NCI-H1105 treated with DMSO at 0.1 percent for 48 hours (cell line): Measurements from ENCODE around the gene EYA2.
"Not testable (repeated sequence)": the region's sequence is repeated elsewhere in the genome, so short reads cannot be mapped to it uniquely, and the experiment has no call there.

Experiments
- DNase-seq: peaks from one replicate; lab custom pipeline; 2025; lab: John Stamatoyannopoulos, UW

The EYA2 gene

DNA sequence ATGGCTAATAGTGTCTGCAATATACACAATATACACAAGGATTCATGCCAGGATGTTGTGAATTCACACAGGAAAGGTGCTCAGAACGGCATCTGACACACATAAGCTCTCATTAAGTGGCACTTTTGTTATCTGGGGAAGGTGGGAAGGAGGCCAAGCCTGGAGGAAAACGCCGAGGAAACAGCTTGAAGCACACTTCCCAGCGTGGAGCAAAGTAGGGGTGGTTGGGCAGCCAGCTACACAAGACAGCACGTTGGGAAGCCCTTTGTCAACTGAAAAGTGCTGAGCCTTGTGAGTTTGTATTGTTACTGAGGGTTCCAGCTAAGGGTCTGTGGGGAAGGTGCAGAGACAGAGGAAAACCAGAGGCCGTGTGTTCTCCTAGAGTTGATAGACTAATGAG lies 280.9 kb downstream of the EYA2 start:
- DNase-seq = peak; percentile 45

DNA sequence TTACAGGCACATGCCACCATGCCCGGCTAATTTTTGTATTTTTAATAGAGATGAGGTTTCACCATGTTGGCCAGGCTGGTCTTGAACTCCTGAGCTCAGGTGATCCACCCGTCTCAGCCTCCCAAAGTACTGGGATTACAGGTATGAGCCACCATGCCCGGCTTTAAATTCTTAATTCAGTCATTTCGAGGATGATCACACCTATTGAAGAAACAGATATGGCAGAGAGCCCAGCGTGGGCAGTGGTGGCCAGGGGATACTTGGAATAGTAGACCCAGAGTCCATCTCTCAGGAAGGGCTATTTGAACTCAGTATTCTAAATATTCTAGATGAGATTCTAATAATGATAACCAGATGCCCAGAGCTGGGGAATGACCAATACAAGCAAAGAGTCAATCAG lies 281.6 kb downstream of the EYA2 start:
- not testable (repeated sequence) for DNase-seq

DNA sequence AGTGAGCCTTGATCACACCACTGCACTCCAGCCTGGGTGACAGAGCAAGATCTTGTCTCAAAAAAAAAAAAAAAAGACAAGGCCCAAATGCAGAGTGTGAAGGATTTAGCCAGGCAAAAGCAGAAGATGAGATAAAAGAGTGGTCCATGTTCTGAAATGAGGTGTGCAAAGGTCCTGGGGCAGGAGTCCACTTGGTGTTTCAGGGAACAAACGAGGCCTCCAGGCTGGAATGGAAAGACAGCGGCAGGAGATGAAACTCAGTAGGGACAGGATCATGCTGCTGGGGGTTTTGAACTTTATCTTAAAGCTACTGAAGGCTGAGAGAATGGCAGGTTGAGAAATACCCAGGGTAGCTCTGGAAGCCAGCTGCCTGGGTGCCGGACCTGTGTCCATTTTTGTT lies 283.6 kb downstream of the EYA2 start:
- DNase-seq = no peak

DNA sequence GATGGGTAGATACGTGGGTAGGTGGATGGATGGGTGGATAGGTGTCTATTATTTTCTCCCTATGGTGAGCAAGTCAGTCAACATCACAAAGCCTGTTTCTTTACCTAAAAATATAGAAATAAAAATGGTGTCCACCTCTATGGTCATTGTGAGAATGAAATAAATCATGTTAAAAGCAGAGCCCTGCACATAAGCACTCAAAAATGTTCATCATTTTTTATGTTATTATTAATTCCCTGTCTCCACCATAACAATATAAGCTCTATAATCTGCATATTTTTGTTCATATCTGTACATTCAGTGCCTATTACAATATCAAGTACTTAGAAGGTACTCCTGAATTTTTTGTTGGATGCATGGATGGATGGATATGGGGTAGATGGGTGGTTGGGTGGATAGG lies 284.2 kb downstream of the EYA2 start:
- no peak for DNase-seq

DNA sequence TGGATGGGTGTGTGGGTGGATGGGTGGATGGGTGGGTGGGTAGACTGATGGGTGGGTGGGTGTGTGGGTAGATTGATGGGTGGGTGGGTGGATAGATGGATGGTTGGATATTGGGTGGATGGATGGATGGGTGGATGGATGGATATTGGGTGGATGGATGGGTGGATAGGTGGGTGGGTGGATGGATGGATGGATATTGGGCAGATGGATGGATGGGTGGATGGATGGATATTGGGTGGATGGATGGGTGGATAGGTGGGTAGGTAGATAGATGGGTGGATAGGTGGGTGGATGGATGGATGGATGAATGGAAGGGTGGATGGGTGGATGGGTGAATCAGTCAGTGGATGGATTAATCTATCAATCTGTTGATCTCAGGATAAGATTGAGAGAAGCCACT lies 284.6 kb downstream of the EYA2 start:
- DNase-seq = no peak

DNA sequence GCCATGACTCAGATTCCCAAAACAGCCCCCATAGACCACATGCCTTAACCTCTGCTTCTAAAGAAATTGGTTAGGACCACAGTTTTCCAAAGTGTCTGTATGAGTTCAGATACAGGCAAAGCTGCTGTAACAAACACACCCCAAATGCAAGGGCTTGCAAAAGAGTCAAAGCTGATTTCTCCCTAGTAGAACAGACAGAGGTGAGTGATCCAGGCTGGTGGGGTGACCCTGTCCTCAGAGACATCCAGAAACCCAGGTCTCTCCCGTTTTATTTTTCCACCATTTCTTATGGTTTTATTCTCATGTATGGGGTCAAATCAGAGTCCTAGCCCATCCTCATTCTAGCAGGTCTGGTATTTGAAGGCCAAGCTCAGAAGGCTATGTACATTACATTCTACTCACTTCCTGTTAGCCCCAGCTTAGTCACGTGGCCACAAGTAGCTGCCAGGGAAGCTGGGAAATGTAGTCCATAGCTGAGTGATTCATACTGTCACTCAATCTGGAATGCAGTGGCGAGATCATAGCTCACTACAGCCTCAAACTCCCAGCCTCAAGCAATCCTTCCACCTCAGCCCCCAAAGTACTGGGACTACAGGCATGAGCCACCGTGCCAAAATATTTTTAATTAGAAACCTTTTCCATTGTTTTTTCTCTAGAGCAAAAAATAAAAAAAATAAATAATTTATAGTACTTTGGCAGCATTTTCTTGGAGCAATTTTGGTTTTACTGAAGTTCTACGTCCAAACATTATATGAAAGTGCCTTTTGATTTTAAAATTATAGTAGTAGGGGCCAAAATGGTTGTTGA lies 286.6 kb downstream of the EYA2 start:
- DNase-seq = no peak

DNA sequence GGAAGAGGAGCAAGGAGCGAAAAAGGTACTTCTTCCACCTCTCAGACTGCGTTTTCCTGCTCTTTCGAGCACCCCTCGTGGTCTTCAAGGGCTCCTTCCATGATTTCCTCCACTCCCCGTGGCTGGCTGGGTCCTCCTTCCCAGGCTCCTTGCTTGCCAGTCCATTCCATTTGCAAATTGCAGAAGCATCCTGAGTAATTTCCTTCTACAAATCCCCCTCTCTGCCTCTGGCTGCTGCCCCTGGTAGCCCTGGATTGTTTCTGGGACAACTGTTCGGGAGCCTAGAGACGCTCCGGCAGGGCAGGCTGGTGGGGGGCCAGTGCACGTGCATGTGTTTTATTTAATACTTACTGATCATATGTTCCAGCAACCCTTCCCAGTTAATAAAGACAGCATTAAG lies 288.7 kb downstream of the EYA2 start:
- DNase-seq = no peak

DNA sequence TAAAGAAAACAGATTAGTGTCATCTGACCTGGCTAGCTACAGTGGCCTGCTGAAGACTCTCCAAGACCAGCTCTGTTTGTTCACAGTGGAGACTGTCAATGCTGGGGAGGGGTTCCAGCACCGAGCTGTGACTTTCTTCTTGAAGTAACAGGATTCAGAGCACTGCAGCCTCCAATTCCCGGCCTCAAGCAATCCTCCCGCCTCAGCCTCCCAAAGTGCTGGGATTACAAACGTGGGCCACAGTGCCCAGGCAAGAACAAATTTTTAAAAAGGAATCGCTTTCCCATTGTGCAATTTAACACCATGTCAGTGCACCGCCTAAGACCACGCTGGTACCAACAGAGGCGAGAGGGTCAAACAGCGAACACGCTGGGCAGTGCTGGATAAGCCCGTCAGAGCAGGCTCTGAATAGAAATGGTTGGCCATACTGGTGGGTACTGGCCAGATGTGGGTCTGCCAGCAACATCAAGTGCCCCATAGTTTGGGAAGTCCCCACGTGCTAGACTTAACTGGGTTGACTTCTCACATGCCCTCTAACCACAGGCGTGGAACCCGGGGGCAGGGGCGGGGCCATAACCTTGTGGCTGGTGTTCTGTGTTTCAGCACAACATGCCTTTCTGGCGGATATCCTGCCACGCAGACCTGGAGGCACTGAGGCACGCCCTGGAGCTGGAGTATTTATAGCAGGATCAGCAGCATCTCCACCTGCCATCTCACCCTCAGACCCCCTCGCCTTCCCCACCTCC lies 293.0 kb downstream of the EYA2 start:
- DNase-seq = no peak

DNA sequence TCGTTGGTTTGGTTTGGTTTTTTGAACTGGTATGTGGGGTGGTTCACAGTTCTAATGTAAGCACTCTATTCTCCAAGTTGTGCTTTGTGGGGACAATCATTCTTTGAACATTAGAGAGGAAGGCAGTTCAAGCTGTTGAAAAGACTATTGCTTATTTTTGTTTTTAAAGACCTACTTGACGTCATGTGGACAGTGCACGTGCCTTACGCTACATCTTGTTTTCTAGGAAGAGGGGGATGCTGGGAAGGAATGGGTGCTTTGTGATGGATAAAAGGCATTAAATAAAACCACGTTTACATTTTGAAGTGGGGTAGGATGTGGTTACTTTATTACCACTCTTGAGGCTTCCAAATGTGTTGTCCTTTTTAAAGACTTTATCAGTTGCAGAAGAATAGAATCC lies 293.9 kb downstream of the EYA2 start:
- no peak for DNase-seq

DNA sequence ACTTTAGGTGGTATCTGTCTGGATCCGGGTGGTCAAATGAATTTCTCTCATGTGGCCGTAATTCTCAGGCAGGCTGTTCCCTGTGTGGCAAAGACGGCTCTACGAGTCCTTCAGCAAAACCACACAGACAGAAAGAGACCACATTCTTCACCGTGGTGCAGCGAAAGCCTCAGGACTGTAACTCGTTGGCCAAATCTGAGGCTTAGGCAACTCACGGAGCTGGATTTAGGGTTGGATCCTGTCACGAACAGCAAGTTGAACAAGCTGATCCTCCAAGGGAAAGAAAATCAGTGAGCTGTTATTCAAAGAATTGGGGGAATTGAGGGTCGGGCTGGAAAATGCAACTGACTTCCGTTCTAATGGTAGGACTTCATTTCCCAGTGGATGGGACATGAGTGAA lies 294.4 kb downstream of the EYA2 start:
- no peak for DNase-seq

DNA sequence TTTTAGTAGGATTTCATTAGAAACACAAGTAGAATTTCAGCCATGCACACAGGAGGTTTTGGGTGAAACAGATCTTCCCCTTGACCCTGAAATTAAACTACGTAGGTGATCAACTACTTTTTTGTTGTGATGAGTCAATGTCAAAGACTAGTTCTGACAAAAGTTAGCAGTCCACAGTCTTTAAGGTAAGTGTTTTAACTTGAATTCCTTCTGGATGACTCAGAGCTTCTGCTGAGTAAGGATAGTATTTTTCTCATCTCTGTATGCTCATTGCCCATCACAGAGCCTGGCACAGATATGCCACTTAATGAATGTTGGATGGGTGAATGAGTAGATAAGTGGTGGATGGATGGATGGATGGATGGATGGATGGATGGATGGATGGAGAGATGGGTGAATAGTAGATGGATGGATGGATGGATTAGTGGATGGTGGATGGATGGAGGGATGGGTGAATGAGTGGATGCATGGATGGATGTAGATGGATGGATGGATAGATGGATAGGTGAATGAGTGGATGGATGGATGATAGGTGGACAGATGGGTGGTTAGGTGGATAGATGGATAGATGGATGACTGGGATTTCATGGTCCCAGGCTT lies 296.5 kb downstream of the EYA2 start:
- no peak for DNase-seq

DNA sequence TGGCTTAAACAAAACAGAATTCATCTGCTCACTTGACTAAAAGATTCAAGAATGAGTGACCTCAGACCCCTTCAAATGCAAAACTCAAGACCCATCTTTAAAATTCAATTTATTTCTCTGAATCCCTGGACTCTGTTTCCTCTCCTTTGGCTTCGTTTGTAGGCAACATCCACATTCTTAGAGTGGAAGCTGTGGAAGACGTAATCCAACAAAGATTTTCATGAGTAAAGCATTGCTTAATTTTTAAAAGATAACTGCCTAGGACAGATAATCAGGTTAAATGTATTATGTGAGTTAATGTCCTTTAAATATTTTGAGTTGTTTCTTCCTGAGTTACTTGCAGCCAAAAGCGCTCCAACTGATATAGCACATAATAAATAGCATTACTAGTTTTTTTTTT lies 297.3 kb downstream of the EYA2 start:
- DNase-seq = no peak

DNA sequence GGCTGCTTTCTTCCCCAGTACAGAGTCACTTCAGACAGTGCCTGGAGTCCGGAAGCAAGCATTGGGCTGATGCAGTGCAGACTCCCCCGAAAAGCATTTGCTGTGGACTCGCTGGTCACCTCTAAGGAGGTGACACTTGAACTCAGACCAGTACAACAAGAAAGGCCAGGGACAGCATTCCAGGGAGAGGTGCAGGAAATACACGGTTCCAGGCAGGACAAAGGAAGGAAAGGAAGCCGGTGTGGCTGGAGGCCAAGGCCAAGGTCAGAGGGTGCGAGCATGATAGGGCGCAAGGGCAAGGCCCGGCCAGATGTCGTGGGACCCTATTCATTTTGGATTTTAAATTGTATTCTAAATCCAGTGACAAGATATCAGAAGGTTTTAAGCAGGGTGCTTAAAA lies 300.9 kb downstream of the EYA2 start:
- DNase-seq = no peak

DNA sequence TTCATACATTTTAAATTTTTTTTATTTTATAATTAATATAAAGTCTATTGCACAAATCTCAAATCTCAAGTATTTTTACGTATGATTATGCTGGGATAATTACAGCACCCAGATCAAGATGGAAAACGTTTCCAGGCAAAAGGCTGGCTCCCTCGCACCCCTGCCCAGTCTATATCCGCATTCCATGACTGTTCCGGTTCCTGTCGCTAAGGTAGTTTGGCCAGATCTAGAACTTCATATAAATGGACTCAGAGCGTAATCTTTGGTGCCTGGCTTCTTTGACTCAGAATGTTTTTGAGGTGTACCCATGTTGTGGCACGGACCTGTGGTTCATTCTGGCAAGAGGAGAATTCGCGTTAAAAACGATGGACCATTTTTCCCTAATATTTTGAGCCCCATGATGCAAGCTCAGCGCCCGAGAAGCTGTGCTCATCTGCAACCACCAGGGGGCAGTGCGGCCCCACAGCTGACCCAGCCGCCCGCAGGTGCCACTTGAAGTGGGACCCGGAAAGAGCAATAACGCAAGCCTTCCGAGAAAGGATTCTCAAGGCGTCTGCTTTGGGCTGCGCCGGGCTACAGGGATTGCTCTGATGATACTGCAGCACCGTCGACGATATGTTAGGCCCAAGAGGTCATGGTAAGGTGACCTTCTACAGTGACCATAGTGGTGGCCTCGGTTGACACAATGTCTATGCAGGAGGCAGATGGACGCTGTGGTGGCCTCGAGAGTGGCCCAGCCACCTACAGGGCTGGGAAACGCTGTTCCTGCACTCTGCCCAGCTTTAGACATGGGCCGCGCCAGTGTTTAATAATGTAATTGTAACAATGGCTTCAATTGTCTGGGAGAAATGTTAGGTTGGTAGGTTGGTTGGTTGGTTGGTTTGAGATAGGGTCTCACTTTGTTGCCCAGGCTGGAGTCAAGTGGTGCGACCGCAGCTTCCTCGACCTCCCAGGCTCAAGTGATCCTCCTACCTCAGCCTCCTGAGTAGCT lies 301.7 kb downstream of the EYA2 start:
- DNase-seq = peak; percentile 80

DNA sequence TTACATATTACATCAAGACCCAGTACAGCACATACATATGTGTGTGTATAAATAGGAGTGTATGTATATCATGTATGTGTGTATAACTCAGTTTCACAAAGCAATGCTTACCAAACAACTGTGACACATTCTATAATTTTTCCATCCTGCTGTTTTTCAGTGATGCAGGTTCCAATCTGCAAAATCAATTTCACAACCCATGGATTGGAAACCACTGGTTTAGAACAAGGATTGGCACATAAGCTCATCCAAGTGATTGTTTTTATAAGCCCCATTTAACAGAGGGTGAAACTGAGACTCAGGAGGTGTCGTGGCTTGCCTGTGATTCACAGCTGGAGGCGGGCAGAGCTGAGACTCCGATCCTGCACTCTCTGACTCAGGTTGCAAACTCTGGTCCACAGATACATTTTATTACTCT lies 303.6 kb downstream of the EYA2 start:
- no peak for DNase-seq

DNA sequence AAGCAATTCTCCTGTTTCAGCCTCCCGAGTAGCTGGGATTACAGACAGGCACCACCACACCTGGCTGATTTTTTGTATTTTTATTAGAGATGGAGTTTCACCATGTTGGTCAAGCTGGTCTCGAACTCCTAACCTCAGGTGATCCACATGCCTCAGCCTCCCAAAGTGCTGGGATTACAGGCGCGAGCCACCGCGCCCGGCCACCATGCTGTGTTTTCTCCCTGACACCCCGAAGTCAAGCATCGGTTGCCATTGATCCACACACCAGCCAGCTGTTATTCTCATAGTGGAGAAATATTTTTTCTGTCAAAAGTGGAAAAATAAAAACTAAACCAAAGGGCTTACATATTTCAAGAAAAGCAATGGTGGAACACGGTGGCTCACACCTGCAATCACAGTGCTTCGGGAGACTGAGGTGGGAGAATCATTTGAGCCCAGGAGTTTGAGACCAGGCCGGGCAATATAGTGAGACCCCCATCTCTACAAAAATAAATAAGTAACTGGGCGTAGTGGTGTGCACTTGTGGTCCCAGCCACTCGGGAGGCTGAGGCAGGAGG lies 304.4 kb downstream of the EYA2 start:
- DNase-seq = no peak

DNA sequence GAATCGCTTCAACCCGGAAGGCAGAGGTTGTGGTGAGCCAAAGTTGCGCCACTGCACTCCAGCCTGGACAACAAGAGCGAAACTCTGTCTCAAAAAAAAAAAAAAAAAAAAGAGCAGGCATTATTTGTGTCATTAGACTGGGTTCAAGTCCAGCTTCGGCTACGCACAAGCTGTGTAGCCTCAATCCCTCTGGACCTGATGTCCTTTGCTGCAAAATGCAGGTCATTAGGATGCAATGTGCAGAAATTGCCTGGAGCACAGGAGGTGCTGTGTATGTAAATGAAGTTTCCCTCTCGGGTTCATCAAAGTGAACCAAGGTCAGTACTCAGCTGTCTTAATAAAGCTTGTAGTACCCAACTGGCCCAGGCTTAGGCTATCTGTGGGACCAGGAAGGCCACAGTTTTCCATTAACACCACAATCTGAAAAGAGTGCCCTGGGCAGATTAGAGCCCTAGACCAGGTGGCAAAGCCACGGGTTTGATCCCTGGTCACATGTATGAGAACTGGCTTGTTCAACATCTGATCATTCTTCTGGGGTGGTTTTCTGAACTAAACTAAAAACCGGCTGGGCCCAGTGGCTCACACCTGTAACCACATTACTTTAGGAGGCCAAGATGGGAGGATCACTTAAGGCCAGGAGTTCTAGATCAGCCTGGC lies 306.6 kb downstream of the EYA2 start:
- DNase-seq = no peak

DNA sequence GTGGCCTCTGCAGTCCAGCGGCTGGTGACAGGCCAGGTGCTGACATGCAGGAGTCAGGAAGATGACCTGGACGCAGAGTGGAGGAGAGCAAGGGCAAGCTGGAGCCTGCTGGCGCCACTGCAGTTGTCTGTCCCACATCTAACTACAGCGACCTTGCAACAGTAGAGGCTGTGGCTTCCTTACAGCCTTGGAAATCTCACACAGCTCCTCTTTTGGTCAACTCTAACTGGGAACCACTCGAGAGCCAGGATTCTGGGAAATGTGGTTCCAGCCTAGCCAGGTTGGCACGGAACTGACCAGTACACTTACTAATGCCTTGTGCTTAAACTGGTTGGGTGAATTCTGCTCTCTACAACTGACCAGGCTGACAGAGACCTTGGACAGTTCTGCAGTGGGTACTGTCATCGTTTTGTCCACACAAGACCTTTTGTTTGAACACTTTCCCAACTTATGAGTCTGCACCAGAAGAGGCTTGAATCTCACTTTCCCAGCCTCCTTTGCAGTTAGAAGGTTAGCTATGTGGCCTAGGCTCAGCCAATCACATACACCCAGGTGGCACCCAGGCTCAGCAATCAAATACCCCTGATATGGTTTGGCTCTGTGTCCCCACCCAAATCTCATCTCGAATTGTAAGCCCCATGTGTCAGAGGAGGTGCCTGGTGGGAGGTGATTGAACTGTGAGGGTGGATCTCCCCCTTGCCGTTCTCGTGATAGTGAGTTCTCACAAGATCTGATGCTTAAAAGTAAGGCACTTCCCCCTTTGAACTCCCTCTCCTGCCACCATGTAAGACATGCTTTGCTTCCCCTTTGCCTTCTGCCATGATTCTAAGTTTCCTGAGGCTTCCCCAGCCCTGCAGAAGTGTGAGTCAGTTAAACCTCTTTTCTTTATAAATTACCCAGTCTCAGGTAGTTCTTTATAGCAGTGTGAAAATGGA lies 308.4 kb downstream of the EYA2 start:
- no peak for DNase-seq

DNA sequence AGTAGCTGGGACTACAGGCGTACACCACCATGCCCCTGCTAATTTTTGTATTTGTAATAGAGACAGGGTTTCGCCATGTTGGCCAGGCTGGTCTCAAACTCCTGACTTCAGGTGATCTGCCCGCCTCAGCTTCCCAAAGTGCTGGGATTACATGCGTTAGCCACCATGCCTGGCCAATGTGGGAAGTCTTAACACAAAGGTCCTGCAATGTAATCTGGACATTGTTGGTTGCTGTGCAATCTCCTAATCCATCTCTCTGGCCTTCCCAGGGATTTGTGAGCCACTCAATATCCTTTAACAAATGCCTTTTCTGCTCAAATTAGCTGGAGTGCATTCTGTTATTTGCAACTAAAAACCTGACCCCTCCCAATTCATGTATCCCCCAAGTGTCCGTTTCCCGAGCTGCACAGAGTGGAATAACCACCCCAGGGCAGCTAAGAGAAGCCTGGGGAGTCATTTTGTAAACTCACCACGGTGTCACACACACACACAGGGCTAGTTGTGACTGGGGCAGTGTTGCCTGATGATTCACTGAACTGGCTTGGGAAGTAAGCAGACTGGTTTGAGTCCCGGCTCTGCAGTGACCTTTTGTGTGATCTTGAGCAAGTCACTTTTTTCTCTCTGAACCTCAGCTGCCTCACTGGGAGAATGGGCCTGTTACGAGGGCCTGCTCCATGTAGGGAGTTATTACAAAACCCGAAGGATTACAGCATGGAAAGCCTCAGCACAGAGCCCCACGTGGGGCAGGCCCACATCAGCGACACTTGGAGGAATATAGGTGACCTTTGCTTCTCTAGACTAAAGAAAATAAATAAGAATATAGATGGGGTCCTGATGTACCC lies 309.6 kb downstream of the EYA2 start:
- DNase-seq = no peak
